ENCODE measurements around the gene ZNF765.
A peak's percentile ranks its signal among the peaks of the same experiment; 100 is the strongest.
"Not testable (repeated sequence)": the region's sequence is repeated elsewhere in the genome, so short reads cannot be mapped to it uniquely, and the experiment has no call there.

ZNF765 gene

DNA sequence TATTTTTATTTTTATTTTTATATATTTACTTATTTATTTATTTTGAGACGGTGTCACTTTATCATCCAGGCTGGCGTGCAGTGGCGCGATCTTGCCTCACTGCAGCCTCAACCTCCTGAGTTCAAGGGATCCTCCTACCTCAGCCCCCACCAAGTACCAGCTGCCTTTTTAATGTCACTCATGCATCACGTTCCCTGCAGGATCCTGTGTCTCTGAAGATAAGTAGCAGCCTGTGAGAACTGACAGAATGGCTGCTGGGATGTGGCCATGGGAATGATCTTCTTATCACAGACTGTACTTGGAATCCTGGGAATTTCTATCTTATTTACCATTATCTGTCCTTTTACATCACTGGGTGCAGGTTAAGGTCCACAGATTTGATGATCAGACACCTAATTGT is 27.6 kb downstream of the ZNF765 start:
- no peak for DNase-seq (ENCODE audit: low spot score)

- not testable (repeated sequence) for DNase-seq (ENCODE audit: low spot score)
Observed at GRCh38 chr19:53423074-53423473, 28.1 kb downstream of the ZNF765 start.

- DNase-seq (ENCODE audit: low spot score), result not testable (repeated sequence)
Observed at GRCh38 chr19:53423680-53424079, 28.7 kb downstream of the ZNF765 start.

GRCh38 chr19:53424968-53425597 is 30.1 kb downstream of the ZNF765 start:
- DNase-seq (ENCODE audit: low spot score), result peak; percentile 42

DNA sequence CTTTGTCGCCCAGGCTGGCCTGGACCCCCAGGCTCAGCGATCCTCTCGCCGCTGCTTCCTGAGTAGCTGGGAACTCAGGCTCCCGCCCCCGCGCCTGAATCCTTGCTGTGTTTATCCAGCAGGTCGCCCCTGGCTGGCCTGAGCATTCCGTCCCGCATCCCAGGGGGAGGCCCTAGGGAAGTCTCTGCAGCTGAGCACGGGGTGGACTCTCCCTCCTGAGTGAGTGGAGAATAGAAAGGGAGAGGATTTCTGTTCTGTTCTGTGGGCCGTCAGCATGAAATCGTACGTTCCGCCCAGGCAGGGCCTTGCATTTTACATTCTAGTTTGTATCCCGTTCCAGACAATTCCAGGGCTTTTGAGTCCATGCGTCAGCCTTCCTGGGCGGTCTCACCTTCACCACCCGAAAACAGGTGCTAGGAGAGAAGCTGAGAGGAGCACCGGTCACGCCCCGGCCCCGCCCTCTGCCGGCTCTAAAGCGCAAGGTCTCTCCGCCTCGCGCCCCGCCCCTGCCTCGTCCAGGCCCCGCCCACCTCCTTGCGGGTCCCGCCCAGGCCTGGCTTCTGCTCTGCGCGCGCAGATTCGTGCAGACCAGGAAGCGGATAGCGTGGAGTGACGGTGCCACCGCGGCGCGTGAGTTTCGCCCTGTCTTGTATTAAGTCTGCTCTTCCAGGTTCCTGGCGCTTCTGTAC is 36.6 kb downstream of the ZNF765 start, which contains the start of gene ZNF761:
Gene ZNF761, plus strand, starts transcription at position 586 of the 689 bp plus-strand sequence. CDS start 15,285 bp downstream, outside the sequence.
- DNase-seq (ENCODE audit: low spot score), result peak; percentile 86

- no peak for DNase-seq (ENCODE audit: low spot score)
Observed at GRCh38 chr19:53432088-53432661, 37.2 kb downstream of the ZNF765 start.

DNA sequence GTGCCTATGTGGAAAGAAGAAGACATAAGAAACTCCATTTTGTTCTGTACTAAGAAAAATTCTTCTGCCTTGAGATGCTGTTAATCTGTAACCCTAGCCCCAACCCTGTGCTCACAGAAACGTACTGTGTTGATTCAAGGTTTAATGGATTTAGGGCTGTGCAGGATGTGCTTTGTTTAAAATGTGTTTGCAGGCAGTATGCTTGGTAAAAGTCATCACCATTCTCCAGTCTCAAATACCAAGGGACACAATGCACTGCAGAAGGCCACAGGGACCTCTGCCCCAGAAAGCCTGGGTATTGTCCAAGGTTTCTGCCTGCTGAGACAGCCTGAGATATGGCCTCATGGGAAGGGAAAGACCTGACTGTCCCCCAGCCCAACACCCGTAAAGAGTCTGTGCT is 48.9 kb downstream of the ZNF765 start:
- not testable (repeated sequence) for DNase-seq (ENCODE audit: low spot score)

- DNase-seq (ENCODE audit: low spot score), result not testable (repeated sequence)
Observed at GRCh38 chr19:53447196-53447595, 52.2 kb downstream of the ZNF765 start.

- no peak for DNase-seq (ENCODE audit: low spot score)
Observed at GRCh38 chr19:53455828-53456227, 60.9 kb downstream of the ZNF765 start.

DNA sequence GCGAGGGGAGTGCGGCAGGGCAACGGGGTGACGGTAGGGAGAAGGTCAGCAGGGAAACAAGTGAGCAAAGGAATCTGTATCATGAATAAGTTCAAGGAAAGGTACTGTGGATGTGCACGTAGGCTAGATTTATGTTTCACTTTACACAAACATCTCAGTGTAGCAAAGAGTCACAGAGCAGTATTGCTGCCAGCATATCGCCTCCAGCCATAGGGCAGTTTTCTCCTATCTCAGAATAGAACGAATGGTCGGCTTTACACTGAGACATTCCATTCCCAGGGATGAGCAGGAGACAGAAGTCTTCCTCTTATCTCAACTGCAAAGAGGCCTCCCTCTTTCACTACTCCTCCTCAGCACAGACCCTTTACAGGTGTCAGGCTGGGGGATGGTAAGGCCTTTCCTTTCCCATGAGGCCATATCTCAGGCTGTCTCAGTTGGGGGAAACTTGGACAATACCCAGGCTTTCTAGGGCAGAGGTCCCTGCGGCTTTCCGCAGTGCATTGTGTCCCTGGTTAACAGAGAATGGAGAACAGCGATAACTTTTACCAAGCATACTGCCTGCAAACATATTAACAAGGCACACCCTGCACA is 65.3 kb downstream of the ZNF765 start:
- DNase-seq (ENCODE audit: low spot score), result not testable (repeated sequence)

DNA sequence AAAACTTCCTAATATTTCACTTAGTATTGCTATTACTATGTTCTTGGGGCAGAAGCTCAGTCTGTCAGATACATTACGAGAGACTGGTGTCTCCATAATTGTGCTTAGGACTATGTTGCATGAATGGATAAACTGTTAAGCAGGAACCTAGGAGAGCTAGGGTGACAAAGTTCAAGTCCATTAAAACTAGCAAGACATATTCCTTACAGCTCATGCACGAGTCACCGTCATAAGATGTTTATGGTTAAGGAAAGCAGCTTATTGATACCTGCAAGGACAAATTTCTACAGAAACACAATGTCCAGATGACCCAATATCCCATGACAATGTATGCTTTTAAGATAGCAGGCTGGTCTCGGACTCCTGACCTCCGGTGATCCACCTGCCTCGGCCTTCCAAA is 66.9 kb downstream of the ZNF765 start:
- DNase-seq (ENCODE audit: low spot score), result no peak

DNA sequence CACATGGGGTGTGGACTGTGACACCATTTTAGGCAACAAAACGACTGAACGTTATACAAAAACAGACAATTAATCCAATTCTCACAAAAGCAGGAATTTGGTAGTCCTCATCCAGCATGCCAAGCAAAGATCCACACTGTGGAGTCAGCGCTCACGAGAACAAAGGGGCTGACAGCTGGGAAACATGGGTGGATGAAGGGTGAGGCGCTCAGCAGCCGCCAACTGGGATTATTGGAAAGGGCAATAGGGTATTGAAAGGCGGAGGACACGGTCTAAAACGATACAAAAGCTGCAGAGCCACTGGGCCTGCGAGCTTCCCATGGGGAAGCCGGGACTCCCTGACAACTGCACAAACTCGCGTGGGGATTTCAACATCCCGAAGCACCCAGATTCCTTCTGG is 67.9 kb downstream of the ZNF765 start:
- DNase-seq (ENCODE audit: low spot score), result no peak

DNA sequence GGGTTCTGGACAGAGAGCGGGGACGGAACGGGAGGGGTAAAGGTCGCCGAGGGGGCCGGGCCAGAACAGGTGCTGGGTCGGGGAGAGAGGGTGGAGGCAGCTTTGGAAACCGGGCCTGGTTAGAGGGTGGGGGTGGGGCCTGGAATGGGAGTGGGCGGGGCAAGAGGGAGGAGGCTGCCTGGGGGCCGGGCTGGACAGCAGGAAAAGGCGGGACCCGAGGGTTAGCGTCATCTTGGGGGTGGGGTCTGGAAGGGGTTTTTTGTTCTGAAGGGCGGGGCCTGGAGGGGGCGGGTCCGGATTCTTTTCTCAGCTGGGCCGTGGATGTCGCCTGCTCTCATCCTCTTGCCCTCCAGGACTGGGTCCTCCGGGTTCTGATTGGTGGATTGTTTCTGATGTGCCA is 68.3 kb downstream of the ZNF765 start:
- DNase-seq (ENCODE audit: low spot score), result no peak

- DNase-seq (ENCODE audit: low spot score), result no peak
Observed at GRCh38 chr19:53466726-53467484, 72.0 kb downstream of the ZNF765 start.

- DNase-seq (ENCODE audit: low spot score), result peak; percentile 75
Observed at GRCh38 chr19:53467485-53468262, 72.7 kb downstream of the ZNF765 start, which contains the start of gene ZNF813. TSS of gene ZNF813 (plus strand) at chr19:53467733. CDS start at chr19:53483823, 16,090 bp downstream.

- not testable (repeated sequence) for DNase-seq (ENCODE audit: low spot score)
Observed at GRCh38 chr19:53468628-53469027, 73.7 kb downstream of the ZNF765 start.

GRCh38 chr19:53471916-53472315 is 77.0 kb downstream of the ZNF765 start:
- DNase-seq (ENCODE audit: low spot score), result no peak

- DNase-seq (ENCODE audit: low spot score), result not testable (repeated sequence)
Observed at GRCh38 chr19:53474832-53475231, 79.9 kb downstream of the ZNF765 start.

GRCh38 chr19:53475470-53475869 is 80.5 kb downstream of the ZNF765 start:
- DNase-seq (ENCODE audit: low spot score), result not testable (repeated sequence)

Data from hematopoietic multipotent progenitor cell treated with erythropoietin and hydrocortisone succinate and interleukin-3 and kit ligand, for 17 days (in vitro differentiated cells).